AG04450 (cell line): Measurements from ENCODE around the gene PGM5. TPM values are rescaled to one million over a fixed set of nuclear protein-coding genes. Genes with fewer than 3 reads are reported as not detected.
"Not testable (repeated sequence)": the region's sequence is repeated elsewhere in the genome, so short reads cannot be mapped to it uniquely, and the experiment has no call there.

ENCODE experiments used
- CTCF ChIA-PET: fragments of 300-600, 350-600 bp; formaldehyde crosslinking; extraction: SDS; loops from one replicate; lab custom pipeline; 2022; ENCODE audit warnings: antibody characterized with exemption, inconsistent platforms; lab: Charles Lee
- POLR2A ChIA-PET: fragments of 350-600 bp; formaldehyde crosslinking; extraction: SDS; loops from one replicate; lab custom pipeline; 2021; ENCODE audit warnings: antibody characterized with exemption, inconsistent platforms; lab: Yijun Ruan, JAX
- DNase-seq: peaks from one replicate; pipeline ENCODE4 v3.0.0-alpha.2; 2011; ENCODE audit warnings: low read depth, low spot score
- H3K27ac ChIP-seq: one replicate; pipeline ENCODE4 v1.5.1; 2012; ENCODE audit warnings: low read depth, low read length, control low read depth
- H3K27me3 ChIP-seq: one replicate; pipeline ENCODE4 v1.6.0; 2012; ENCODE audit warnings: low read length; ENCODE audit not compliant: control insufficient read depth, insufficient read depth
- H3K4me3 ChIP-seq: 2 replicates; pipeline ENCODE4 v1.5.1; 2011; ENCODE audit warnings: mild to moderate bottlenecking, low read depth, low read length, control low read depth
- H3K9me3 ChIP-seq: 2 replicates; pipeline ENCODE4 v1.5.1; 2012; ENCODE audit warnings: low read length; ENCODE audit not compliant: control insufficient read depth, insufficient read depth
- polyA plus RNA-seq: library from polyadenylated mRNA; depleted of rRNA; stranded (reverse); fragments of >200 nt; gene quantifications from 2 replicates; pipeline ENCODE4 v1.2.3, GENCODE V29; 2011

The PGM5 gene
- polyA plus RNA-seq, 1 experiment: 5.9 TPM

DNA sequence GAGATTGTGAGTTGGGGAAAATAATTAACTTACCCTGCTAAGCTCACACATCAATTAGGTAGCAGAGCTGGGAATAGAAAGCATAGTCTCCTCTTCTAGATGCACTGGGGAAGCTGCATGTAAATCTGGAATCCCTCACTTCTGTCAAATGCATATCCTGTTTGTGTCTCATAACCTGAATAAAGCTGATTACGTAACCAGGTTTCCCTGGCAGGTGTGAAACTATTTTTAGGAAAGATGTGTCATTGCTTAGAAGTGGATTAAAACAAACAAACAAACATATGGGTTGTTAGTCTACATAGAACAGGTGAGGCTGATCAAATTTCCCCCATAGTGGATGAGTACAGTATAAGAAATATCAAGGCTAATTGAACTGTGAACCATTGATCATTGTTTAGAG, 27.5 kb downstream of the PGM5 start:
- H3K27ac ChIP-seq, H3K27me3 ChIP-seq, POLR2A ChIA-PET, DNase-seq, H3K4me3 ChIP-seq, CTCF ChIA-PET, H3K9me3 ChIP-seq: not testable (repeated sequence)

DNA sequence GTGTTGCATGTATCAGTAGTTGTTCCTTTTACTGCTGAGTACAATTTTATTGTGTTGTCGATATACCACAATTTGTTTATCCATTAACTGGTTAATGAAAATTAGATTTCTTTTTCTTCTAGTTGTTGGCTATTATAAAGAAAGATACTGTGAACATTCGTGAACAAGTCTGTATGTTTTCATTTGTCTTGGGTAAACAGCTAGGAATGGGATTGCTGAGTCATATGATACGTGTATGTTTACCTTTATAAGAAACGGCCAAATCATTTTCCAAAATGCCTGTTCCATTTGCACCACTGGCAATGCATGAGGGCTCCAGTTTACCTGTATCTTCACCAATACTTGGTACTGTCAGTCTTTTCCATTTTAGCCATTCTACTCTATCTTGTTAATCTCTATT, 33.1 kb downstream of the PGM5 start:
- POLR2A ChIA-PET, H3K9me3 ChIP-seq: not testable (repeated sequence)

DNA sequence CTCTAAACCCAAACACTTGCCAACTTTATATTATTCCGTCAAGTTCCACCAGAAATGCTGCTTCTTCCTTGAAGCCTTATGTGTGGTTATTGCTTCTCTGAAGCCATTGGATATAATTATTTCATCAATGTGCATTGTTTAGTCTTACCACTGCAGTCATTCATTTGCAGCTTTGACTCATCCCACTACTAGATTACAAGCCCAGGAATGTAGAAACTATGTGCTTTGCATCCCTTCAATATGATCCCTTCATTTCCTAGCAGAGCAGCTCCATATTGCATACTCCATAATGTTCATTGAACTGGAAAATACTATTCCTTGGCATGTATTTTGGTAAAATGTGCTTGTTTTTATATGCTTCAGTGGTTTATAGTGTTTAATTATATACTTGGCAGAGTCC, 34.3 kb downstream of the PGM5 start:
- POLR2A ChIA-PET, H3K27me3 ChIP-seq, CTCF ChIA-PET, DNase-seq, H3K9me3 ChIP-seq, H3K4me3 ChIP-seq, H3K27ac ChIP-seq: not testable (repeated sequence)

More for the DNA sequence above, 33.1 kb downstream of the PGM5 start:
- DNase-seq, CTCF ChIA-PET, H3K27me3 ChIP-seq, H3K4me3 ChIP-seq, H3K27ac ChIP-seq: not testable (repeated sequence)

DNA sequence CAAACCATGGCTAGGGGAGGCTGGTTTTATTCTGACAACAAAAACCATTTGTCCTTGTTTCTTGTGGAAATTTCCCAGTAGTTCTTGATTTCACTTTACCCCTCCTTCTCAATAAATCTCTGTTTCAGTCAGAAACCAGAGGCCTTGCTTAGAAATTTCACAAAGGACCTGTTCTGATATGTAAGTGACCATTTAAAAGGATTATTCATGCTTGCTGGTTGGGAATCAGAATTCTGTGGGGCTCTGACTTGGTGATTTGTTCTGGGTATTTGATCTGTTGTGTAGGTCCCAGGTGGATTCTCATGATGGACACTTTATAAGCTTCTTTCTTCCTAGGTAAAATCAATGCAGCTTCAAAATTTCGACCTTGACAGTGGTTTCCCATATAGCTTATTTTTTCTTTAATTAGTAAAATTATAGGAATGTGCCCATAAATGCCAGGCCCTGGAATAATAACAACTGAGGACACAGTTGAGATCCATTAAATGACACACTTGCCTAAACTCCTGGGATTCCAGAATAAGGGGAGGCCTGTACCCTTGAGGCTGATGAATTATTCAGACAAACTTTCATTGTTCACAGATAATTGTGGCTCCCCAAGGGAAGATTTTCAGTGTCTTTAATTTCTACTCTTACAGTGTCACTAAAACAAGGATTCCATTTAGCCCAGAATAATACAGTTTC, 40.1 kb downstream of the PGM5 start:
- CTCF ChIA-PET, H3K4me3 ChIP-seq, H3K9me3 ChIP-seq, H3K27me3 ChIP-seq, DNase-seq, POLR2A ChIA-PET, H3K27ac ChIP-seq: not testable (repeated sequence)

DNA sequence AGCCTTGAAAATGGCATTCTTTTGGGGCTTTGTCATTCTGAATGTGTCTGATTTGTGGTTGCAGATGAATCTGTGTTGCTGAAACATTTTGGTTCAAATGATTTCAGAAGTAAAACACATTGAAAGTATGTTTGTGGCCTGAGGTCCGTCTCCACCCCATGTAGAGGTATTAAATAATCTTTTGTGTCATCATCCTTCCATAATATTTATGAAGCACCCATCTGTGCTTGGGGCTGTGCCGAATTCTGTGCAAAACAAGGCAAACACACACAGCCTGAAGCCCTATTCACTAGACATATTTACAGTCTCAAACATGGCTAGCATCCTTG, 40.6 kb downstream of the PGM5 start:
- H3K27me3 ChIP-seq, H3K27ac ChIP-seq, POLR2A ChIA-PET, H3K9me3 ChIP-seq, CTCF ChIA-PET, H3K4me3 ChIP-seq: not testable (repeated sequence)
- DNase-seq: peak; percentile 44

DNA sequence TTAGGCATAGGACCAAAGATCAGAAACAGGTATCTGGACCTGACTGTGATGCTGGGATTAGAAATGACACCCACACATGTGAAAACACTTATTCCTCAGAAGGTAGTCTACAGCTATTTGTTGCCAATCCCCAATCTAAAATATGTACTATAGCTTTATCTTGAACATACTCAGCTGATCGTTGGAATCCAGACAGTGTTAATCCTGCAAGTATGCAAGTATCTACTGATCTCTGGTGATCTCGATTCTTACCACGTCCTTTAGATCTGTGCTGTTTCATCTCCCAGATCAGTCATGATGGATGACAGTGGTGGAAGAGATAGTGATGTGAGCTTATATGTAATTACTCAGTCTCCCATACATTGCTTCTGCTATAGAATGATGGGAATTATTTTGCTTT, 41.4 kb downstream of the PGM5 start:
- POLR2A ChIA-PET, H3K9me3 ChIP-seq, DNase-seq, H3K27me3 ChIP-seq, H3K4me3 ChIP-seq, CTCF ChIA-PET, H3K27ac ChIP-seq: not testable (repeated sequence)

DNA sequence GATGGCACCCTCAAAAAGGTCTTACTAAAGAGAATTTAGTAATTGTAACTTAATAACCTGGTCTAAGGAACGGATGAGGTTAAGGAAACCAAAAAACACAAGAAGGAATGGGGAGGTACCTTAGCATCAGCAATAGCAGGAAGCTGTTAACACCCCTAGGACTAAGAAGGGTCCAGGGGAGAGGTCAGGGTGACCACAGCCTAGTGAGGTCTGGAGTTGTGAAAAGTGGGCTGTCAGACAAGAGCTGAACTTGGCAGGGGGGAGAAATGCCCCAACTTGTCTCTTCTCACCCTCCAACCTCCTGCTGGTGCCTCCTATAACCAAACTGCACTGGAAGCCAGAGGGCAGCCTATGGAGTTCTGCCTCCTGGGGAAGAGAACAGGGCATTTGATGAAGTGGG, 41.9 kb downstream of the PGM5 start:
- H3K4me3 ChIP-seq, H3K27me3 ChIP-seq, CTCF ChIA-PET, DNase-seq, H3K27ac ChIP-seq, POLR2A ChIA-PET, H3K9me3 ChIP-seq: not testable (repeated sequence)

DNA sequence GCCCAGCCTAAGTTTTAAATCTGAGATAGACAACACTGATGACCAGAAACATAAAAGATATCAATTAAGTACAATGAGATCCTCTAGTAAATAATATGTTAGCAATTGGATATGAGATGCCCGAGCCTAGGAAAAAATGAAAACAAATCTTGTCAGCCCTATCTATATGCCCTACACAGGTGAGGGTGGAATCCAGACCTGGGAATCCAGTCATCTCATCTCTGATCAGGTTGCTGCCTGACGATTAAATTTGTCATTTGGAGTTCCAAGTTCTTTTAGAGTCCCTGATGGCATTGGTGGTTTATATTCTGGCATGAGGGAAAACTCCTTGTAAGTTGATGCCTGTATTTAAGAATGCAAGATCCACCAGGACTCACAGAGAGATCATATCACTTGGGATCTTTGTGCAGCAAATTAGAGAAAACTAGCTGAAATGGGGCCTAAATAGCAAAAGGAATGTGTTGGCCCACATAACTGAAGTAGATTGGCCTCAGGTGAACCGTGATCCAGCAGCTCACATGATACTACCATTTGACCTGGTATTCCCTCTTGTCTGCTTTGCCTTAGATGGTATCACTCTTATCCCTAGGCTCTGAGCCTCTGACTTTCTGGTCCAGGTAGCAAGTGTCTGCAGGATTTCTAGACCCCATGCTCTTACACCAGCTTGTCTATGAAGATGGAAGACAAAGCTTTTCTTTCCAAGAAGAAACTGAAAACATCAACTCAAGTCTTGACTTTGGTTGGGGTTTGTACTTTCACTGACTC, 48.2 kb downstream of the PGM5 start:
- H3K9me3 ChIP-seq, CTCF ChIA-PET, H3K27ac ChIP-seq, H3K27me3 ChIP-seq, POLR2A ChIA-PET, H3K4me3 ChIP-seq, DNase-seq: not testable (repeated sequence)

DNA sequence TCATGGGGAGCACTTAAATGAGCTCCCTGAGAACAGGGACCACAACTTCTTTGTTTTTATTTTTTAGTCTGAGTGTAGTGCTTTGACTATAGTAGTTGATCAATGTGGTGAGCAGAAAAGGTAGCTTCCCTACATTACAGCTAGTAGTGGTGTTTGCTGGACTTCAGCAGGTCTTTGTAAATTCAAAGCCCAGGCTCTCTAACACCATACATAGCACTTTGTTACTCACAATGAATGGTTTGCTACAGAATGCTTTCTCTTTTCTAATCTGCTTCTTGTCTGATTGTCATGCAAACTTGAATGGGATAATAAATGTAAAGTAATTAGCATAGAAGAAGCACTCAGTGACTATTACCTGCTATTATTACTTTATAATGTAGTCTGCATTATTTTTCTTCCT, 55.5 kb downstream of the PGM5 start:
- CTCF ChIA-PET, POLR2A ChIA-PET: not testable (repeated sequence)

DNA sequence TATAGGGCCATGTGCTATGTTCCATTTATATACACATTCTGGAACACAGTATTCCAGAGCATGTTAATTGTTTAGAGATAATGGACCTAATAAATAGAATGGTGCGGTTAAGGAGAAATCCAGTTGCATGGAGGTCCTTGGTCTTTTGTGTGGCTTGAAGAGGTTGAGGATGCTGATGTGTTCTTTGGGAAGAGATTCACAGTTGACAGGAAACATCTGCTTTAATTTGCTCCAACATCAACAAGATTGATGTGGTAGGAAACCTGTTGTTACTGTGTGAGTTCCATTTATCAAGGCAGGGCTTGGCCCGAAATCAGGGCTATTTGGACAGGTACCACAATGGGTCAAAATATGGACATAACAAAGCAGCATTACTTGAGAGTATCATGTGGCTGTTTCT, 56.3 kb downstream of the PGM5 start:
- CTCF ChIA-PET, H3K4me3 ChIP-seq, DNase-seq, H3K27me3 ChIP-seq, H3K9me3 ChIP-seq, POLR2A ChIA-PET, H3K27ac ChIP-seq: not testable (repeated sequence)

More for the DNA sequence above, 55.5 kb downstream of the PGM5 start:
- H3K9me3 ChIP-seq, H3K27ac ChIP-seq, H3K4me3 ChIP-seq, H3K27me3 ChIP-seq, DNase-seq: not testable (repeated sequence)

DNA sequence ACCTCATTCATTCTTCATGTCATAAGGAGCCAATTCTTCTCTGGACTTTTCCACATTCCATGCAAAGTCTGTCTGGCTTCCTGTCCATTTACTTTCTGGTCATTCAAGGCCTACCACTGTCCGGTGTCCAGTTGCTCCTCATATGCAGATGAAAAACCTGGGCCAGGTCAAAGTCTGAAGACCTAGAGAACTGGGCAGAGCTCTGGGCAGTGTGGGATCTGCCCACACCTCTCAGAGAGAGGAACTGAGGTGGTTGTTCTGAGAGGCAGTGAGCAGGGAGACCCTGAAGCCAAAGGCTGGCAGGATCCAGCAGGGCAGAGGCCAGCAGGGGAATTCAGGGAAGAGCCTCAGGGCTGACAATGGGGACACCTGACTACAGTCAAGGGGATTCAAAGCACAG, 58.7 kb downstream of the PGM5 start:
- CTCF ChIA-PET, POLR2A ChIA-PET, H3K9me3 ChIP-seq, H3K27me3 ChIP-seq, H3K27ac ChIP-seq, DNase-seq, H3K4me3 ChIP-seq: not testable (repeated sequence)
